ENCODE measurements around the gene EEF2K.
"Not testable (repeated sequence)": the region's sequence is repeated elsewhere in the genome, so short reads cannot be mapped to it uniquely, and the experiment has no call there.

The EEF2K gene

DNA sequence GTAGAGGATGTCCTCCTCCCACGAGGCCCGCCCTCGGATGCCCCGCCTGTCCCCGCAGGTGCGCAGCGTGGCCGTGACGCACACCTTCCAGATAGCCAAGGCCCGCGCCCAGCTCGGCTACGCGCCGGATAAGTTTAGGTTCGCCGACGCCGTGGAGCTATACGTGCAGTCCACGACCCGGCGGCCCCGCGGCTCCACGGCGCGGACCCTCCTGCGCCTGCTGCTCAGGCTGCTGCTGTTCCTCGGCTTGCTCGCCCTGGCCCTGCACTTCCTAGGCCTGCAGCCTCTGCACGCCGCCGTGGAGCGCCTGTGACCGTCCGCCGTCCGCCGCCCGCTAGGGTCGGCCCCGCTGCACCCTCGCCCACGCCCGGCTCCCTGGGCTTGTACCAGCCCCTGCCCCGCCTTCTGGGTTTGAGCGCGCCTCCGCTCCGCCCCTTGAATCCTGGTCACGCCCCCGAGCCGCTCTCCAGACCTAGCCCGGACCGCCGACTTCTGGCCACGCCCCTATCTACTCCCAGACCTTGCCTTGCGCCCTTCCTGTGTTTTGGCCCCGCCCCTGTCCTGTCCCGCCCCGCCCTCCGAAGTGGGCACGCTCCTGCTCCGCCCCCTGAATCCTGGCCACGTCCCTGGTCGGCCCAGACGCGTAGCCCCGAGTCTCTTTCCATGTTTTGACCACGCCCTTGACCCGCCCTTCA, 15.8 kb upstream of the EEF2K start:
- DNase-seq (ENCODE audit: low read depth): no peak

DNA sequence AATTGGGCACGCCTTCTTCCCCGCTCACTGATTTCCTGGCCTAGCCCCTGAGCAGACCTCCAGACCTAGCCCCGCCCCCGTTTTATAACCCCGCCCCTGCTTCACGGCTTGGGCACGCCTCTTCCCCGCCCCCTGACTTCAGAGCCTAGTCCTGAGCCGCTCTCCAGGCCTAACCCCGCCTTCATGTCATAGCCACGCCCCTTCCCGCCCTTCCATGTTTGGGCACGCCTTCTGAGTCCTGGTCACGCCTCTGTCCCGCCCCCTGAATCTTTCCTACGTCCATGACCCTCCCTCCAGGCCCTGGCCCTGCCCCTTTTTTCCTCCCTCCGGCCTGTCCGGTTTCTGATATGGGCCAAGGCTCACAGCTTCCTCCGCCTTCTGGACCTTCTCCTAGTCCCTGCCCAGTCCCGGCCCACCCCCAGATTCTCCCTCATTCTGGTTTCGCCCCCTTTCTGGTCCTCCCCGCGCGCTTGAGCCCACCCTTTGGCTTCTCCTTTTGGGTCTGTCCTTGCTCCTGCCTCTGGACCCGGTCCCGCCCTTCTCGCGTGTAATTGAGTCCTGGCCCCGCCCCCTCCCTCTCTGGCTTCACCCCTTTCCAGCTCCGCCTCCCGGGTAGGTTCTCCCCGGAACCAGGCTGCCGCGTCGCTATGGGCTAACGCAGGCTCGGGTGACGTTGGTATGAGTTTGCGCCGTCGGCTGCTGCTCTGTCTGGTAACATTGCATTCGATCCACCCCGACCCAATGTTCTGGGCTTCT, 15.1 kb upstream of the EEF2K start:
- DNase-seq (ENCODE audit: low read depth): peak; percentile 99

DNA sequence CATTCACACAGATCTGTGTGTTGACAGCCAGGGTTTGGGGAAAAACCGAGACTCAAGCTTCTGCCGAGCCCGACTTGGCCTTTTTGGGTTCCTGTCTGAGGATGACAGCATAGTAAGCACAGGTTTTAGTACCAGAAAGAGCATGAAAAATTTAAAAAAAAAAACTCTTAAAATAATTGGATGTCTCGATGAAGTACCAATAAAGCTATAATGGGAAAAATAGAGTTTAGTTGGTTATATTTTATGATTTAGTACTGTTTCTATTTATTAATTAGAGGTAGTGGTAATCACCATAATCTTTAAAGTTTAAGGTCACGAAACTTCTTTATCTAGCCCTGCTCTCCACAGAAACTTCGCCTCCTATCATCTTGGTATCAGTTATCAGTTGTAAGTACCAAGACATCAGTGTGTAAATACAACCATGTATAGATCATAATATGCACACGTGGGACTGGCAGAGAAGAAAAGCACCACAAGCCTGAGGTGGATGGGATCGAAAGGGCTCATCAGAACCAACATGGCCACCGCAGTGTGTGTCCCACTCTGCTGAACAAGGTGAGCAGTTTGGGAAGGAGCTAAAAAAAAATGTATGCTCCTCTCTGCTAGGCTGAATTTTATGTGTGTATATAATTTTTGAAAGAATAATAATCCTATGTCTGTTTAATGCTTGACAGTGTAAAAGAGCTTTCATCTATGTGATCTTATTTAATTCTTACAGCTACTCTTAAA, 14.4 kb upstream of the EEF2K start:
- no peak for DNase-seq (ENCODE audit: low read depth)

DNA sequence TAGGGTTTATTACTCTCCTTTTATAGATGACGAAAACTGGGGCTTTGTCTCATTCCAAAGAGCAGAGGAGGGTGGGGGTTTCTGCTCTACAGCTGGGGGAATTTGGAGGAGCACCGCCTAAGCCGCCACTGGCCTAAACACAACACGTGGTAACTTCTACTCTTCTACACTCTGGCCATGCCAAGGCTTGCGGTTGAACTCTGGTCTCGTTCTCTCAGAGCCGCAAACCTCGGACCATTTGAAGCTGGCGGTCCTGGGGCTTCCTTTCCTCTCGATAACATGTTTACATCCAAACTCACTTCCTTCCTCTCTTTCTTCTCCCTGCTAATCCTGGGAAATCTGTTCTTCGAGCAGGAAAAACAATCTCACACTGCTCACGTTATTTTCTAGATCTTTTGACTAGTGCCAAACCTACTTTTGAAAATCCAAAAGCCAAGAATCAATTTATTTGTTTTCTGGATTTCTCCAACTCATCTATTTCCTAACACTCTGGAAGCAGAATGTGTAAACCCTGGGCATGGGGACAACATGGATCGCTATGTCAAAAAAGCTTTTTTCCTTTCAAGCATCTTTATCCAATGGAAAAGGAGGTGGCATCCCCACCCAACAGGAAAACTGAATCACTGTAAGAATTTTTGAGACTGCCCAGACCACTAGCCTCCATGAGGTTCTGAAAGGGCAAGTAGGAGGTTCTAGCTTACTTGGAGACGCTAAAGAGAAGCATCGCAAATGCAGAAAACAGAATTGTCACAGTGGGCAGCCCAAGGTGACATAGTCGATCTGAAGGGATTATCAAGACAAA, 13.6 kb upstream of the EEF2K start:
- peak; percentile 78 for DNase-seq (ENCODE audit: low read depth)

DNA sequence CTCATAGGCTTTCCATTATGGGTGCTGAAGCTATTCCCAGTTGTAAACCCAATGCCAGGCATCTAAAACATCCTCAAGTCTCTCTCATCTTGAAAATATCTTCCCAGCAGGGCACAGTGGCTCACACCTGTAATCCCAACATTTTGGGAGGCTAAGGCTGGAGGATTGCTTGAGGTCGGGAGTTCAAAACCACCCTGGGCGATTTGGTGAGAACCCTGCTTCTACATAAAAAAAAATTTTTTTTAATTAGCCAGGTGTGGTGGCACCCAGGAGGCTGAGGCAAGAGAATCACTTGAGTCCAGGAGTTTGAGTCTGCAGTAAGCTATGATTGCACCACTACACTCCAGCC, 13.0 kb upstream of the EEF2K start:
- DNase-seq (ENCODE audit: low read depth): no peak

DNA sequence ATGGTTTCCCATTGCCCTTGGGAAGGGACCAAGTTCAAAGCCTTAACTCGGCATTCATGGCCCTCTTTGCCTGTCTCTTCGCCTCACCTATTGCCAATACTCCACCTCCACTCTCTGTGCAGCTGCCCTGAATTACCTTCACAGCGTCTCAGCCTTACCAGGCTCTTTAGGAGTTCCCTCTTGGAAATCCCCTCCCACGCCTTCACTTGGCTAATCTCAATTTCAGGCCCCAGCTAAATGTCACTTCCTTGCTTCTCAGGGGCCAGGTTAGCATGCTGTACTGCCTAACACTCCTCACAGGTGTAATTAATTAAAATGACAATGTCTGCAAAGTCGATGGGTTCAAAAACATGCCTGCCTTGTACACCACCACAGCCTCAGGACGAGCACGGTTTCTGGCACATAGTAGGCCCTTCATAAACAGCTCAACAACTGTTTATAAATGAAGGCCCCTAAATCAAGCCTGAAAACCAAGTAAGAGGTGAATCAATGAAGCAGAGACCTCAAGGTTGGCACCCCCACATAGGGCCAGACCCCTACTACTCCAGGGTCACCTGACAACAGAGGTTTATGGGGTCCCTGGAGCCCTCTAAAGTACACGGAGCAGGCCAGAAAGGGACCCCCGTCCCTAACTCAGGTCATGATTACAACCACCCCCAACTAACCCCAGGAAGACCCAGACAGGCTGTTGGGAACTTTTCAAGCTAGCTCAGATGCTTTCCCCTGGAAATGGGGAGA, 11.2 kb upstream of the EEF2K start:
- no peak for DNase-seq (ENCODE audit: low read depth)

DNA sequence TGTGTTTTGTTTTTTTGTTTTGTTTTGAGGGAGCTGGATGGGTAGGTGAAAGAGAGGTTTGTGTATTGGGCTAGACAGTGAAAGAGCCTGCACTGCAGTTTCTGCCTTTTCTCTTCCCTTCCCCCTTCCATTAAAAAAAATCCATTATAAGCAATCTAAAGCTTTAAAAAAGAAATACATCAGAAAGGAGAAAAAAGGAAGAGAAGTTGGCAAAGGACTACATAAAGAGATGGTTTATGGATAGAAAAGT, 10.7 kb upstream of the EEF2K start:
- DNase-seq (ENCODE audit: low read depth): no peak

DNA sequence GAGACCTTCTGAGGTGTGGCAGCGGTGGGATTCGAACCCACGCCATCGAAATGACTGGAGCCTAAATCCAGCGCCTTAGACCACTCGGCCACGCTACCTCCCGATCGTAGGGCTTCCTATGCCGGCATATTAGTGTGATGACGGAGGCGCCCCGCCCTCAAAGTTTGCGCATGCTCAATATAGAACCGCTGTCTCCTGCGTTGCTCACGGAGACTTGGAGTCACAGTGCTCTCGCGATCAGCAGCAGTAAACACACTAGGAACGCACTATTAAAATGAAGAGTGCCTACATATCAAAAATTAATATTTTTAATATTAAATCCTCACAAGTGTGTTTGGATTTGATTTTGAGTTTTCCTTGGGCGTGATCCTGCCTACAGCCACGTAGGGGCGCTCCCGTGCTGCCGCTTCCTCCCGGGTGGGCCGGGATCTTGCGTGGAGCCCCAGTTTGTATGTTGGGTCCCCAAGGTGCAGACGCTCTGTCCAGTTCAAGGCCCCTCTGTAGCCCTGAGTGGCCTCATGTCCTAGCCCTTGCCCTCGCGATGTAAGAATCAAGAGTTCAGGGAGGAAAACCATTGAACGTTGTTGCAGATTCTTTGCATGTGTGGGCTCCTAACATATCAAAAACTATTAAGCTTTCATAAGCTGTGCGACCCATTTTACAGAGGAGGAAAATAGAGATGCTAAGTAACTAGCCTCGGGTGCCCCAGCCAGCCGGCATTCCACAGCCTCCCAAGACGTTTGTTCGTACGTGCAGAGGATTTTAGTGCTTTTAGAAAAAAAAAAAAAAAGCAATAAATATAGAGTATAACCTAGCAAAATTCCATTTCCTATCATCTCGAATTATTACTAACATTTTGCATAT, 10.2 kb upstream of the EEF2K start:
- DNase-seq (ENCODE audit: low read depth): peak; percentile 47

DNA sequence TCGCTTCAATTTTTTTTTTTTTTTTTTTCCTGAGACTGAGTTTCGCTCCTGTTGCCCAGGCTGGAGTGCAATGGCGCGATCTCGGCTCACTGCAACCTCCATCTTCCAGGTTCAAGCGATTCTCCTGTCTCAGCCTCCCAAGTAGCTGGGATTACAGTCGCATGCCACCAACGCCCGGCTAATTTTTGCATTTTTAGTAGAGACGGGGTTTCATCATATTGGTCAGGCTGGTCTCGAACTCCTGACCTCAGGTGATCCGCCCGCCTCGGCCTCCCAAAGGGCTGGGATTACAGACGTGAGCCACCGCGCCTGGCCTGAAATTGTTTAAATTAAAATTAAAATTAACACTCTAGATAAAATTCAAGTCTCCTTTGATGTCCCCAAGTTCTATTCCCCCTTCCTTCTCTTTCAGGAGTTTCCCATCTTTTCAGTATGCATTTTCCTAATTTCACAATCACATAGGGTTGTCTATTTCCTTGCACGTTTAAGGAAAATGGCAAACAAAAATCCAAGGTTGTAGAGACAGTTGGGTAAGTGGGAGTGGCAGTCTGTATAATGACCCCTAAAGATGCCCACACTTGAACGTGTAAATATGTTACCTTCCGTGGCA, 9.4 kb upstream of the EEF2K start:
- DNase-seq (ENCODE audit: low read depth): not testable (repeated sequence)

DNA sequence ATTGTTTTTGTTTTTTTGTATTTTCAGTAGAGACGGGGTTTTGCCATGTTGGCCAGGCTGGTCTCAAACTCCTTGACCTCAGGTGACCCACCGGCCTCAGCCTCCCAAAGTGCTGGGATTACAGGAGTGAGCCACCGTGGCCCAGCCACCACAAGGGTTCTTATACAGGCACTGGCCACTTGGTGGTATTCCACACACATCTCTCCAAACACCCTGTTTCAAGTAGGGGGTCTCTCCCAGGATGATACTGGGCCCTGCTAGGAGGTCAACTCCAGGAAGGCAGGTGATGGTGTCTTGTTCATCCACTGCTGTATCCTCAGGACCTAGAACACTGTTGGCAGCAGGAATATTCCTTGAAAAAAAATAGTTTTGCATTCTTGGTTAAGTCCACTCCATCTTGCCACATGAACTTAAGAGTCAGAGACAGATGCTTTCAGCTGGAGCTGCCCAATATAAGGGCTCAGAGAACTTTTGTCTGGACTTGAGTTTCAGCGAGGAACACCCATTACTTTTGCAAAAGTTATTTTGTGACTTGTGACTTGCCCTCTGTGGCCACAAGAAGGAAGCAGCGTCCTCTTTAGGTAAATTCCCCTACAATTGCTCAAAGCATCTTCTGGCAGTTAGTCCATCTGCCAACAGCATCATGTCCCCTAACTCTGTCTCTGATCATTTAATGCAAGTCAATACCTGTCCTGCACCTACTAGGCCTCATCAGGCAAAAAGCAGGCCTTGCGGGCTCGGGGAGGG, 7.4 kb upstream of the EEF2K start:
- DNase-seq (ENCODE audit: low read depth): no peak

DNA sequence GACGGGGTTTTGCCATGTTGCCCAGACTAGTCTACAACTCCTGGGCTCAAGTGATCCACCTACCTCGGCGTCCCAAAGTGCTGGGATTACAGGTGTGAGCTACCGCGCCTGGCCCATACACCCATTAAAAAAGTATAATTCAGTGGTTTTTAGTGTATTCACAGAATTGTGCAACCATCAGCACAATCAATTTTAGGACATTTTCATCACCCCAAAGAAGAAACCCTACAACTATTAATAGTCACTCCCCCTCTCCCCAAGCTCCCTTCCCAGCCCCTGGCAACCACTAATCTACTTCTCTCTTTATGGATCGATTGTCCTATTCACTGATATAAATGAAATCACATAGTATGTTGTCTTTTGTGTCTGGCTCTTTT, 3.8 kb upstream of the EEF2K start:
- no peak for DNase-seq (ENCODE audit: low read depth)

DNA sequence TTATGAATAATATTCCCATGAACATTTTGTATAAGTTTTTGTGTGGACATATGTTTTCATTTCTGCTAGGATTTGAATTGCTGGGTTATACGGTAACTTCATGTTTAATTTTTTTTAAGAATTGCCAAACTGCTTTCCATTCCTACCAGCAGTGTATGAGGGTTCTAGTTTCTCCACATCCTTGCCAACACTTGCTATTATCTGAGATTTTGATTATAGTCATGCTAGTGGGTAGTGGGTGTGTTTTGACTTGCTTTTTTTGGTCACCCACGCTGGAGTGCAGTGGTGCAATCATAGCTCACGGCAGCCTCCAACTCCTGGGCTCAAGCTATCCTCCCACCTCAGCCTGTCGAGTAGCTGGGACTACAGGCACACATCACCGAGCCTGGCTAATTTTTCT, 3.0 kb upstream of the EEF2K start:
- no peak for DNase-seq (ENCODE audit: low read depth)

DNA sequence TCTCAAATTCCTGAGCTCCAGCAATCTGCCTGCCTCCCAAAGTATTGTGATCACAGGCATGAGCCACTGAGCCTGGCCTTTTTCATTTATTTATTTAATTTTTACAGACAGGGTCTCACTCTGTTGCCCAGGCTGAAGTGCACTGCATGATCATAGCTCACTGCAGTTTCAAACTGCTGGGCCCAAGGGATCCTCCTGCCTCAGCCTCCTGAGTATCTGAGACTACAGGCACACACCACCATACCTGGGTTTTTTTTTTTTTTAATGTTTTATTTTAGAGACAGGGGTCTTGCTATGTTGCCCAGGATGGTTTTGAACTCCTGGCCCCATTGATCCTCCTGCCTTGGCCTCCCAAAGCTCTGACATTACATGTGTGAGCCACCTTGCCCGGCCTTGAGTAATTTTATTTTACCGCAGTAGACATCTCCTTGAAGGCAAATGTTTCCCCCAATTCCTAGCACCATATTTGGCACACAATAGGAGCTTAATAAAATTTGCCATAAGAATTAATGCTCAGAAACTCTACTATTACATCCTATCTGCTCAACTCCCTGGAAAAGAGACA, 1.9 kb upstream of the EEF2K start:
- DNase-seq (ENCODE audit: low read depth): no peak

DNA sequence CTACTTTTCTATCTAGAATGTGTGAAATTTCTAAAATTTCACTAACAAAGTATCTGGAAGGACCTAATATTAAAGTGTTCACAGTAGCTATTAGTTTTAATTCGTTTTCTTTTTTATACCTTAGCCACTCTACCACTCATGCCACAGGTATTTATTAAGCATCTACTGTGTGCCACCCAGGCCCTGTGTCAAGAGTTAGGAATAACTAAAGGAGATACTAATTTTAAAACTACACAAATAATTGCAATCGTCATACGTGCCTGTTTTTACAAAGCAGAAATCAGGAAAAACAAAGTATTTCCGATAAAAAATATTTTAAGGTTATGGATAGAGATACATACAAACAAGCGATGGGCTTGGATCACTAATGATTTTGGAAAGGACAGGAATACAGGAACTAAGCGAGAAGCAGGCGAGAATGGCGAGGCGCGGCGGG, 483 bp upstream of the EEF2K start:
- no peak for DNase-seq (ENCODE audit: low read depth)

DNA sequence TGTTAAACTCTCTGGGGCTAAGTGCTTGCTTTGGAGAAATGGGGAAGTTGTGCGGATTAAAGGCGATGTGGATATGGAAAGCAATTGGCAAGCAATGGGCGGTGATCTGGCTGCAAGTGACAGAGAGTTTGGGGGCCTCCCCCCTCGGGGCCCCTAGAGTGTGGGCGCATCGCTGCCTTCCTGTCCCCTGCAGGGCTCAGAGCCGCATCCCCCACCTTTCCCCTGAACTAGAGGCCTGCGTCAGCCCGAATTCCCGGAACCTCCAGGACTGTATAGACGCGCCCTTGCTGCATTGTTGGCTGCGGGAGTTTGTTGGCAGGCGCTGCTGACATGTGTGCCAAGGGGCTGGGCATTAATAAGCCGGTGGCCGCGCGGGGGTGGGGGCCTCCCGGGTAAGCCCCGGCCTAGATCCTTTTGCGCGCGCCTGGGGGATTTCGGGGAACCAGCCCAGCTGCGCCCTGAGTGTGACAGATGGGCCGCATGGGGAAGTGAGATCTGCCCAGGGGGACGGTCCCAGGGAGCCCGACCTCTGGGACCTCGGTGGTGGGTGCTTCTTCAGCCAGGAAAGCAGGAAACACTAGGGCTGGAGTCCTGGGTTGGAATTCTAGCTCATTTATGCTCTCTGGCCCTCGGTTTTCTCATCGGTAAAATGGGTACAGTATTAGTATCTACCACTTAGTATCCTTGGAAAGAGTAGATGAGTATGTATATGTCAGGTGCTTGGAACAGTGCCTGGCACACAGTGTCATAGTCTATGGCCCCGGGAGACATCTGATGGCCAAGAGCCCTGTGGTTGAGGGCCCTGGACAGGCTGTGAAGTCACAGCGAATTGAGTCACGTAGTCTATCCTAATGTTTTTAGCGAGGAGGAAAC, 1.0 kb downstream of the EEF2K start:
- DNase-seq (ENCODE audit: low read depth): no peak

DNA sequence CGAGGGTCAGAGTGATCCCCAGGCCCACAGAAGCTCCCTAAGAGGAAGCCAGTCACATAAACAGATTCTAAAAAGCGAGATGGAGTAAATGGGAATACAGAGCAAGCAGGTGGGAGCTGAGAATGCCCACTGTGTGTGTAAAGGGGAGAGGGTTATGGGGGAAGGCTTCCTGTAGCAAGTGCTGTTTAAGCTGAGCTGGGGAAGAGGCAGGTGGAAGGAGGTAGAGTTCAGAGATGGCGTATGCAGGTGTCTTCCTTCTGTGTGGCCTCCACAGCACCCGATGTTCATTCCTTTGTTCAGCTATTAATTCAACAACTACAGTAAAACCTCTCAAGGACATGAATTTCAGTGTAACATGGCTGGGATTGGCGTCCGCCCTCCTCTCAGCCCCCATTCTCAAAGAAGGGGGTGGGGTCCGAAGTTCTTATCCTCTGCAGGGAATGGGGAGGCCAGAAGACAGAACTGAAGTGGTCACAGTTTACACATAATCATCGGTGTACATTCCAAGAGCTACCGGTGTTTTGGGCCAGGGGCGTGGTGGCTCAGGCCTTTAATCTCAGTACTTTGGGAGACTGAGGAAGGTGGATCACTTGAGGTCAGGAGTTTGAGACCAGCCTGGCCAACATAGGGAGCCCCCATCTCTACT, 1.8 kb downstream of the EEF2K start:
- no peak for DNase-seq (ENCODE audit: low read depth)

DNA sequence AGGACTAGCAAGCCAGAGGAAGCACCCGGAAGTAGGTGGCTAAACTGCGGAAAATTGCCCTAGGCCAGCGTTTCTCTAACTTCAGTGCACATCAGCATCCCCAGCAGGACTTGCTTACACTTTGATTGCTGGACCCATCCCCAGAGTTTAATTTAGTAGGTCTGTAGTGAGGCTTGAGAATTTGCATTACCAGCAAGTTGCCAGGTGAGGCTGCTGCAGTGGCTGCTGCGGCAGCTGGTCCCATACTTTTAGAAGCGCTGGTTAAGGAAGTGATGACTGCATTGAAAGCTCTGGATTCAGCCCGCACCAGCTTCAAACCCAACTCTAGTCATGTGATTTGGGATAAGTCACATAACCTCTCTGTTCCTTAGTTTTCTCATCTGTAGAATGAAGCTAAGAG, 4.2 kb downstream of the EEF2K start:
- no peak for DNase-seq (ENCODE audit: low read depth)

DNA sequence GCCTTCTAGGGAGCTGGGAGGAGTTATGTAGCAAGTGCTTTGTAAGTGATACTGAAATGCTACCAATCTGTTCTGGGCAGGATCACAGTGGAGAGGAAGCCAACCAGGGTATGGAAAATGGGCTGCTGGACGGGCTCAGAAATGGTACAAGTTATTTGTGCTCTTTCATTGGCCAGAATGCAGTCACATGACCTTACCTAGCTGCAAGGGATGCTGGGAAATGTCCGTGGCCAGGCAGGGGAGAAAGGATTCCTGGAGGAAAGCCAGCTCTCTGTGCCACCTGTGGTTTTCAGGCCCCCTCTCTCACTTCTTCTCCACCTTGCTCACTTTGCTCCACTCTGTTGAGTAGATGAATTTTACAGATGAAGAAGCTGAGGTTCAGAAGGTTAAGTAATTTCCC, 4.8 kb downstream of the EEF2K start:
- no peak for DNase-seq (ENCODE audit: low read depth)
